ENCODE results near the gene UNC93A. TPM values are rescaled to one million over a fixed set of nuclear protein-coding genes. Genes with fewer than 3 reads are reported as not detected.

Gene UNC93A
- total and polyA plus RNA-seq, 2 donors (not counting 1 experiment from before 2014, with no cell fraction given), result not detected

GRCh38 chr6:167302074-167302473 lies 11.0 kb downstream of the UNC93A start:
- Histone ChIP-seq H4K20me1 (ENCODE audit: control insufficient read depth, extremely low read depth, insufficient read depth, low read length) (no peaks in the 10 kb centered on the region), H3K9ac (ENCODE audit: insufficient read depth, low read length) (no peak overlapping the region), H3K4me2 (ENCODE audit: extremely low read depth, insufficient read depth, low read length) (no peak overlapping the region), H3K4me1 (ENCODE audit: control insufficient read depth, extremely low read depth, insufficient read depth, low read length) (no peaks in the 10 kb centered on the region), H3K79me2 (ENCODE audit: control insufficient read depth, insufficient read depth, low read length) (no peaks in the 10 kb centered on the region), H3K27ac (ENCODE audit: insufficient read depth, low read length) (no peak overlapping the region), H3K4me3 (replicated peaks in 1 of 4; ENCODE audit: control extremely low read depth in 1 of 4, insufficient read depth in 1 of 4, low read depth in 3 of 4, low read length in 4 of 4) (no peak overlapping the region), H3K27me3 (ENCODE audit: control insufficient read depth, insufficient read depth, low read length) (no peaks in the 10 kb centered on the region), H3K9me3 (ENCODE audit: control insufficient read depth, insufficient read depth, low read depth, low read length) (no peaks in the 10 kb centered on the region), H3K36me3 (ENCODE audit: control insufficient read depth, insufficient read depth, low read length) (no peaks in the 10 kb centered on the region), H2AFZ (ENCODE audit: low read length) (no peak overlapping the region)
- TF ChIP-seq CTCF (conservative IDR thresholded peaks at IDR 0.05 in 1 of 2, IDR thresholded peaks at IDR 0.05 in 1 of 2; ENCODE audit: low read depth in 1 of 2, low read length in 2 of 2) (no peak), EZH2 (IDR thresholded peaks at IDR 0.05; ENCODE audit: low read length, missing control alignments) (no peak)
- DNase-seq (ENCODE audit: low read depth in 2 of 2), result no peak

GRCh38 chr6:167302796-167303195 lies 11.7 kb downstream of the UNC93A start:
- DNase-seq (ENCODE audit: low read depth in 2 of 2), result no peak
- TF ChIP-seq EZH2 (IDR thresholded peaks at IDR 0.05; ENCODE audit: low read length, missing control alignments), result no peak
- Histone ChIP-seq H3K4me1 (ENCODE audit: control insufficient read depth, extremely low read depth, insufficient read depth, low read length) (no peaks in the 10 kb centered on the region), H3K4me2 (ENCODE audit: extremely low read depth, insufficient read depth, low read length) (no peak overlapping the region), H3K9ac (ENCODE audit: insufficient read depth, low read length) (no peak overlapping the region), H3K9me3 (ENCODE audit: control insufficient read depth, insufficient read depth, low read depth, low read length) (no peaks in the 10 kb centered on the region), H3K36me3 (ENCODE audit: control insufficient read depth, insufficient read depth, low read length) (no peaks in the 10 kb centered on the region), H3K27ac (ENCODE audit: insufficient read depth, low read length) (no peak overlapping the region), H4K20me1 (ENCODE audit: control insufficient read depth, extremely low read depth, insufficient read depth, low read length) (no peaks in the 10 kb centered on the region), H3K27me3 (ENCODE audit: control insufficient read depth, insufficient read depth, low read length) (no peaks in the 10 kb centered on the region), H3K4me3 (replicated peaks in 1 of 4; ENCODE audit: control extremely low read depth in 1 of 4, insufficient read depth in 1 of 4, low read depth in 3 of 4, low read length in 4 of 4) (no peak overlapping the region), H3K79me2 (ENCODE audit: control insufficient read depth, insufficient read depth, low read length) (no peaks in the 10 kb centered on the region), H2AFZ (ENCODE audit: low read length) (no peak overlapping the region)

GRCh38 chr6:167303675-167304625 lies 12.8 kb downstream of the UNC93A start:
- Histone ChIP-seq H3K4me3 (replicated peaks in 1 of 4; ENCODE audit: control extremely low read depth in 1 of 4, insufficient read depth in 1 of 4, low read depth in 3 of 4, low read length in 4 of 4) (no peak overlapping the region), H3K4me2 (ENCODE audit: extremely low read depth, insufficient read depth, low read length) (no peak overlapping the region), H3K27ac (ENCODE audit: insufficient read depth, low read length) (no peak overlapping the region), H3K4me1 (ENCODE audit: control insufficient read depth, extremely low read depth, insufficient read depth, low read length) (no peaks in the 10 kb centered on the region), H3K9ac (ENCODE audit: insufficient read depth, low read length) (no peak overlapping the region), H4K20me1 (ENCODE audit: control insufficient read depth, extremely low read depth, insufficient read depth, low read length) (no peaks in the 10 kb centered on the region), H3K36me3 (ENCODE audit: control insufficient read depth, insufficient read depth, low read length) (no peaks in the 10 kb centered on the region), H3K27me3 (ENCODE audit: control insufficient read depth, insufficient read depth, low read length) (no peaks in the 10 kb centered on the region), H2AFZ (ENCODE audit: low read length) (no peak overlapping the region), H3K79me2 (ENCODE audit: control insufficient read depth, insufficient read depth, low read length) (no peaks in the 10 kb centered on the region), H3K9me3 (ENCODE audit: control insufficient read depth, insufficient read depth, low read depth, low read length) (no peaks in the 10 kb centered on the region)
- DNase-seq (ENCODE audit: low read depth in 2 of 2), result no peak
- no peak for TF ChIP-seq CTCF (conservative IDR thresholded peaks at IDR 0.05 in 1 of 2, IDR thresholded peaks at IDR 0.05 in 1 of 2; ENCODE audit: low read depth in 1 of 2, low read length in 2 of 2)
- no peak for TF ChIP-seq EZH2 (IDR thresholded peaks at IDR 0.05; ENCODE audit: low read length, missing control alignments)

Measured in fibroblast of lung (primary cell).